NCI-H187 (cell line): ENCODE measurements around the gene GPR137C.

Experiments used
- DNase-seq, 2 experiments: peaks; one replicate each; lab custom pipeline; 2025; lab: John Stamatoyannopoulos, UW

GPR137C gene

DNA sequence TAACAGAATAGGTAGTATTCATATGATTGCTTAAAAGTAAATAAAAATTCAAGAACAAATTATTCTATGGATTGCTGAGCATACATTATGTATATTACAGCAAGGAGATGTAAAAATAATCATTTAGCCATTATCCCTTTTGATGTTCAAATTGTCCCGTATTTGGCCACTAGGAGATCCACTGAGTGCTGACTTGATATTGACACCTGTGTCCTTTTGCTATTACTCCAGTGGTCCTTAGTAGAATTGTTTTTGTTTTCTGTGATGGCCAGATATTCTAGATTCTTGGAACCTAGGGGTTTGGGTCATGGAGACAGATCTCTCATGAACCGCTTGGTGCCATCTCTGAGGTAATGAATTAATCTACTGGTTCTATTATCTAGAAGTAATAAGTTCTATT lies 126.0 kb downstream of the GPR137C start:
- no peak for DNase-seq

DNA sequence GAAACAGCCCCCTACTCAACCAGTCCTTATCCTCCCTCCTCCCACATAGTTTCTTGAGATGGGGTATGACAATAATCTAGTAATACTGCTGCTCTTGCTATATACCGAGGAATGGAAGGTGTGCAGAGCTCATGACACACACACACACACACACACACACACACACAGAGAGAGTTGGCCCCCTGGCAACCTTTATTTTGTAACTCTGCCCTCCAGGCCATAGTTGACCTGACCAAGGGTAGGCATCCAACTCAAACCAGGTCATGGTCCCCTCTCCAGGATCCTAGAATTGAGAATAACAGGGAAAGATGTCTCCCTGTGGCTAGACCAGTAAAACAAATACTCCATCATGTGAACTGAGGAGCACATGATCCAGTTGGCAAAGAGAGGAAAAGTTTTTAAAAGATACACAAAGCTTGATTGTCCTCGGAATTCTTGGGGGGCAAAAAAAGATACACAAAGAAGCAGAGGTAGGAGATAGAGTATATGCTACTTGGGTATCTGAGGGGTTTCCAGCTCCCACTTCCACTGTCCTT lies 131.4 kb downstream of the GPR137C start:
- DNase-seq: no peak

DNA sequence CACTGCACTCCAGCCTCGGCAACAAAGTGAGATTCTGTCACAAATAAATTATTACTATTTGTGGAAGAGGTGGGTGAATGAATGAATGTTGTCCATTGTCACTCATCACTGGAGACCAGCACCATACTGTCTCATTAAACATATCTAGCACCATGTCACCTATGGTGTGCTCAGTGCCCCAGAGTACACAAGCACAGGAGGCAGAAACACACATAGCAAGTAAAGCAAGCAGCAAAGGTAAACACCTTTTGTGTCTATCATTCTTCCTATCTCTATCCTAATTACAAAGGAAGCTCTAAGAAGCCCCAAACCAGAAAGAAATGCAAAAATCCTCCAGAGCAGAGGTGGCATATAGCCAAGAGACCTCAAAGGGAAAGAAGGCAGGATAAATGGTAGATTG lies 133.5 kb downstream of the GPR137C start:
- DNase-seq: no peak
